ENCODE data around the gene ATF7. TPM values are rescaled to one million over a fixed set of nuclear protein-coding genes. Genes with fewer than 3 reads are reported as not detected.
"Not testable (repeated sequence)": the region's sequence is repeated elsewhere in the genome, so short reads cannot be mapped to it uniquely, and the experiment has no call there.

Gene ATF7
- polyA plus RNA-seq, 4 donors = 35.6 to 47.6 (median 44.7) TPM

DNA sequence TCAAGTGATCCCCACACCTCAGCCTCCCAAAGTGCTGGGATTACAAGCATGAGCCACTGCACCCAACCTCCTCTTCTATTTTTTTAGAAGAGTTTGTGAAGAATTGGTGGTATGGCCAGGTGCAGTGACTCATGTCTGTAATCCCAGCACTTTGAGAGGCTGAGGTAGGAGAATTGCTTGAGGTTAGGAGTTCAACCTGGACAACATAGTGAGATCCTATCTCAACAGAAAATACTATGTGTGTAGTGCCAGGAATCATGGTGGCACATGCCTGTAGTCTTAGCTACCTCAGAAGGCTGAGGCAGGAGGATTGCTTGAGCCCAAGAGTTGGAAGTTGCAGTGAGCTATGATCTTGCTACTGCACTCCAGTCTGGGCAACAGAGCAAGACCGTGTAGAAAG is 5.5 kb upstream of the ATF7 start:
- no peak for DNase-seq (ENCODE audit: low read depth in 4 of 4, low spot score in 2 of 4)

GRCh38 chr12:53627919-53628318 is 1.7 kb upstream of the ATF7 start:
- no peak for DNase-seq (ENCODE audit: low read depth in 4 of 4, low spot score in 2 of 4)

DNA sequence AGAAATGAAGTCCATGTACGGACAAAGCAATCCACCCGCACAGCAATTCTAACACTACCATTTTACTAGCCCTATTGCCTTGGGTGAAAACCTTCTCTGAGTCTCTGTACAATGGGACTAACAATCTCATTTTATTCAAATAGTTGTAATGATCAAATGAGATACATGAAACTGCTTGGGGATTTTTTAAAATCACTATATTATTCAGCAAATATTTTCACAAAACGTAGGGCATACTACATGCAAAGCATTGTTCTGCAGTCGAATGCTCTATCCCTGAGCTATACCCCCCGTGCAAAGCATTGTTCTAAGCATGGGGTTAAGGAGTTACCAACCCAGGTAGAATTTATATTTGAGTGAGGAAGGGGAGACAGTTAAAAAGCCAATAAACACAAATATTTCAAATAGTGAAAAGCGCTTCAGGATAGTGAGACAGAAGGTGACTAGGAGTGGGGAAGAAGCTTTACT is 554 bp upstream of the ATF7 start:
- no peak for DNase-seq (ENCODE audit: low read depth in 4 of 4, low spot score in 2 of 4)

DNA sequence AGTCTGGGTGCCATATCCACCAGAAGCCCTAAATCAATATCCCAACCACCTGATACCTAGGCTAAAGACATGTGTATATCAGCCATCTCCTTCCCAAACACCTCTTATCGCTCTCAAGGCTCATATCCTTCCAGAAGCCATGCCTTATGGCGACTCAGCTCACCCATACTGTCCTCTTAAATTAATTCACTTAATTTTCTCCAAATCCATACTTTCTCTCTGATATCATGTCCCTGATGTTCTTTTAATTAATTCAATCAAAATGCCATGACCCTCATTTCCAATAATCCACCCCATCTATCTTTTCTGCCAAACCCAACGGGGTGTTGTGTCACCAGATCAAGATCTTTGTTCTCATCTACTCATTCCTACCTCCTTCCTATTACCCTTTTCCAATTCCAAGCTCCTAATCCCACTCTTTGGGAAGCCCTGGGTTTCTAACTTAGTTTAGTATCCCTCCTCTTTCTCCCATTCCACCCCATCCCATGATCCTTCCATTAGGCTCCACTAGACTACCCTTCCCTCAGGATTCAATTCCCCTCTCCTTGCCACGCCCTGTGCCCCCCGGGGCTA is 723 bp downstream of the ATF7 start:
- no peak for DNase-seq (ENCODE audit: low read depth in 4 of 4, low spot score in 2 of 4)

GRCh38 chr12:53624956-53625355 is 1.2 kb downstream of the ATF7 start:
- DNase-seq (ENCODE audit: low read depth in 4 of 4, low spot score in 2 of 4) = no peak

DNA sequence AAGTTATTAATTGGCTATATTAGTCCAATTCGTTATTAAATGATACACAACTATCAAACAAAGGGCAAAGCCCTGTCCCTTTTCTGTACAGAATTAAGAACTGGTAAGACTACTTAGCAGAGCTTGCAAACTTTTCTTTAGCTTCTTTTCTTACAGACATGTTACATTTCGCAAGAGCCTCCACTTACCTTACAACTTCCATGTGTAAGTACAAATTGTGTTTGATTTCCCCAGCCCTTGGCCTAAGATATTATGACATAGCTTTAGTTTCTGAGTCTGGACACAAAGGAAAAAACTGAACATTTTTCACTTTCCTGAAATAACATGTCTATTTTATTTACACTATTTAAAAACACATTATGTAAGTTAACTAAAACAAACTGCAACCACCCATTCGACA is 1.7 kb downstream of the ATF7 start:
- DNase-seq (ENCODE audit: low read depth in 4 of 4, low spot score in 2 of 4) = no peak

DNA sequence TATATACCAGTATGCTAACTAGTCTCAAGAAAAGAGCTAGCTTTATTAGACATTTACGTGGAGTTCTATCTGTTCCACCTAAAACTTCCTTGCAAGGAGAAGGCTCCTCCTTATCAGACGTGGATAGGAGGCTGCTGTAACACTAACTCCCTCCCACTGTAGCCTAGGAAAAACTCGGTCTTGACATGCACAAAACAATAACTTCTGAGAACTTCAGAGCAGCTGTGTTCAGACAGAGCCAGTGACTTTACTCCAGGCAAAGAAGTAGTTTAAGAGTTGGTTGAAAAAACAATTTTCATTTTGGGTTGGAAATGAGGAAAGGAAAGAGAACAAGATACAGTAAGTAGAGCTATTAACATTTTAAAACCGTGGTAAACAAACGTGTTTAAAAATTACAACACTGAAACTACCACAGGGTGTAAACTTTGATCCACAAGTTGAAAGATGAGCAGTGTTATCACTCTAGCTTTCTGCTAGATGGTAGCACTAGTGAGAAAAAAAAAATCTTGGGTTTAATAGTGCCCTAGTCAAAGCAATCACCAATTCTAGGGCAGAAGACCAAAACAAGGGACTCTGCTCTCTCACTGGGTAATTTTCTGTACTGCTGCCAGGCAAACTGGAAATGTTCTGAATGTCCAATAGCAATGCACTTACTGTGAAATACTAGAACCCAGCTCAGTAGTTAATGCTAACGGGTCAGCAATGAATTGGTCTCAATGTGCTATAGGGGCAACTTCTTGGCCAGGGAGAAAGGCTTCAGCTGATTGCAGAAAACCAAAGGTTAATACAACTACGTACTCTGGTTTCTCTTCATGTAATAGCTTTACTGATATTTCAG is 2.4 kb downstream of the ATF7 start:
- DNase-seq (ENCODE audit: low read depth in 4 of 4, low spot score in 2 of 4) = peak in 1 of 4 donors; percentile 38

DNA sequence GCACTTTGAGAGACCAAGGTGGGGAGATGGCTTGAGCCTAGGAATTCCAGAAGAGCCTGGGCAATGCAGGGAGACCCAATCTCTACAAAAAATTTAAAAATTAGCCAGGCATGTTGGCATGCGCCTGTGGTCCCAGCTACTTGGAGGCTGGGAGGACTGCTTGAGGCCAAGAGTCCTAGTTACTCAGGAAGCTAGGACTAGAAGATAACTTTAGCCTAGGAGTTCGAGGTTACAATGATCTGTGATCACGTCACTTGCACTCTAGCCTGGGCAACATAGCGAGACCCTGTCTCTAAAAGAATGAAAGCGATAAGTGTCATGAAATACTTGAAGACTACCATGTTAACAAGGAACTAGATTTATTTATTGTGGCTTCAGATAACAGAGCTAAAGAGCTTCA is 3.5 kb downstream of the ATF7 start:
- DNase-seq (ENCODE audit: low read depth in 4 of 4, low spot score in 2 of 4) = no peak

- DNase-seq (ENCODE audit: low read depth in 4 of 4, low spot score in 2 of 4) = no peak
Measured at GRCh38 chr12:53618275-53618674, 7.9 kb downstream of the ATF7 start.

DNA sequence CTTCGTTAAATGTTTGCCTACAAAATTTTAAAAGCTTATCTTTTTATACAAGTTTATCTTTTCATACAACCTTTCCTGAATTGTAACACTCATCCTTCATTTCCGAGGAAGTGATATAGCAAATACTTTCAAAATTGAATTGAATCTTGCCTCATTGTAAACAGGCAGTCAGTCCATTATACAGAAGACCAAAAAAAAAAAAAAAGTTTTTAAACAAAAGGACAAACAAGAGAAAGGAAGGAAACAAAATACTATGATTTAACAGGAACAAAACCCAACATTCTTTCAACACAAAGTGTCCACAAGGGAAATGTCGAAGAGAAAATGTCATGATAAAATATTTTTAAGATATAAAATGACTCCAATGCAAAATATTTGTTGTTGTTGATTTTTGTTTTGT is 8.5 kb downstream of the ATF7 start:
- no peak for DNase-seq (ENCODE audit: low read depth in 4 of 4, low spot score in 2 of 4)

DNA sequence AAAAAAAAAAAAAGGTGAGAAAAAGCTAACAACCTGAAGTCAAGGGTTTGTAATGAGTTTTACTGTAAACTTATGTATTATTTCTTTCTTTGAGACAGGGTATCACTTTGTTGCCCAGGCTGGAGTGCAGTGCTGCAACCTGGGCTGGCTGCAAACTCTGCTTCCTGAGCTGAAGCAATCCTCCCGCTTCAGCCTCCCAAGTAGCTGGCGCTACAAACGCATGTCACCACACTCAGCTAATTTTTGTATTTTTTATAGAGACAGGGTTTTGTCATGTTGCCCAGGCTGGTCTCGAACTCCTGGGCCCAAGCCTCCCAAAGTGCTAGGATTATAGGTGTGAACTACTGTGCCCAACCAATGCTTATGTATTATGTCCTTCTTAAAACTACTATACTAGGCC is 9.2 kb downstream of the ATF7 start:
- no peak for DNase-seq (ENCODE audit: low read depth in 4 of 4, low spot score in 2 of 4)

GRCh38 chr12:53613821-53614220 is 12.4 kb downstream of the ATF7 start:
- DNase-seq (ENCODE audit: low read depth in 4 of 4, low spot score in 2 of 4) = no peak

- DNase-seq (ENCODE audit: low read depth in 4 of 4, low spot score in 2 of 4) = no peak
Measured at GRCh38 chr12:53612978-53613377, 13.2 kb downstream of the ATF7 start.

DNA sequence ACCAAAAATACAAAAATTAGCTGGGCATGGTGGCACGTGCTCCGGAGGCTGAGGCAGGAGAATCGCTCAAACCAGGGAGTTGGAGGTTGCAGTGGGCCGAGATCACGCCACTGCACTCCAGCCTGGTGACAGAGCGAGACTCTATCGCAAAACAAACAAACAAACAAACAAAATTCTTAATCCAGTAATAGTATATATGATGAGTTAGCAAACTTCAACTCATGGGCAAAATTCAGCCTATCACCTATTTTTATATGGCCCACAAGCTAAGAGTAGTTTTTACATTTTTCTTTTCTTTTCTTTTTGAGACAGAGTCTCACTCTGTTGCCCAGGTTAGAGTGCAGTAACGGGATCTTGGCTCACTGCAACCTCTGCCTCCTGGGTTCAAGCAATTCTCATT is 14.9 kb downstream of the ATF7 start:
- no peak for DNase-seq (ENCODE audit: low read depth in 4 of 4, low spot score in 2 of 4)

DNA sequence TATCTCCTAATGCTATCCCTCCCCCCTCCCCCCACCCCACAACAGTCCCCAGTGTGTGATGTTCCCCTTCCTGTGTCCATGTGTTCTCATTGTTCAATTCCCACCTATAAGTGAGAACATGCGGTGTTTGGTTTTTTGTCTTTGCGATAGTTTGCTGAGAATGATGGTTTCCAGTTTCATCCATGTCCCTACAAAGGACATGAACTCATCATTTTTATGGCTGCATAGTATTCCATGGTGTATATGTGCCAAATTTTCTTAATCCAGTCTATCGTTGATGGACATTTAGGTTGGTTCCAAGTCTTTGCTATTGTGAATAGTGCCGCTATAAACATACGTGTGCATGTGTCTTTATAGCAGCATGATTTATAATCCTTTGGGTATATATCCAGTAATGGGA is 19.5 kb downstream of the ATF7 start:
- DNase-seq (ENCODE audit: low read depth in 4 of 4, low spot score in 2 of 4) = not testable (repeated sequence)

DNA sequence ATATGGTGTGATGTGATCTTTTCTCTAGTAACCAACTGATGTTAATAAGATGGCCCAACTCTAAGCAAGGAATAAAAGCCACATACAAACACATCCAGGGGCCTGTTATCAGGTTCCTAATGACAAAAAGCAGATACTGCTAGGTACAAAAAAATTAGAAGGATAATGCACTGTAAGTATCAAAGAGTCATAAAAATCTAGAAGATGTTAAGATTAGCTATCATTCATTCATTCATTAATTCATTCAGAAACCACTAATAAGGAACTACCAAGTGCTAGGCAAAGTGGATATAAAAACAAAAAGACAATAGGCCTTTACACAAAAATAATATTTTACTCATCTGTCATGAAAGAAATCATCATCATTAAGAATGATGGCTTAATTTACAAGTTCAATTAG is 21.6 kb downstream of the ATF7 start:
- no peak for DNase-seq (ENCODE audit: low read depth in 4 of 4, low spot score in 2 of 4)

- DNase-seq (ENCODE audit: low read depth in 4 of 4, low spot score in 2 of 4) = no peak
Measured at GRCh38 chr12:53603804-53604203, 22.4 kb downstream of the ATF7 start.

DNA sequence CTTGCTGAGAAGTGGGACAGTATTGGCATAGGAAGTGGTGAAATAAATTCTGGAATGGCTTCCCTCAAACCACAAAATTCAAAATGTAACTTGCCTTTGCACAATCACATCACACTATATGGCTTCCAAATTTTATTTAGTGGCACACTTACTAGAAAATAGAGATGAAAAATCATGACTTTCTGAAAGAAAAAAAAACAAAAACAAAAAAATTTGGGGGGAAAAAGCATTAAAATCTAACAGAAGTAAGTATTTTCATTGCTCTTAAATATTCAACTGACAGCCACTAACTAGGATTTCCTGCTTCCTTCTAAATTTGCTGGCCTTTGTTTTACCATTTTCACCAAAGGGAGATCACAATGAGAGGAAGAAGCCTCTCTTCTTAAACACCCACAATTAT is 23.0 kb downstream of the ATF7 start:
- no peak for DNase-seq (ENCODE audit: low read depth in 4 of 4, low spot score in 2 of 4)

DNA sequence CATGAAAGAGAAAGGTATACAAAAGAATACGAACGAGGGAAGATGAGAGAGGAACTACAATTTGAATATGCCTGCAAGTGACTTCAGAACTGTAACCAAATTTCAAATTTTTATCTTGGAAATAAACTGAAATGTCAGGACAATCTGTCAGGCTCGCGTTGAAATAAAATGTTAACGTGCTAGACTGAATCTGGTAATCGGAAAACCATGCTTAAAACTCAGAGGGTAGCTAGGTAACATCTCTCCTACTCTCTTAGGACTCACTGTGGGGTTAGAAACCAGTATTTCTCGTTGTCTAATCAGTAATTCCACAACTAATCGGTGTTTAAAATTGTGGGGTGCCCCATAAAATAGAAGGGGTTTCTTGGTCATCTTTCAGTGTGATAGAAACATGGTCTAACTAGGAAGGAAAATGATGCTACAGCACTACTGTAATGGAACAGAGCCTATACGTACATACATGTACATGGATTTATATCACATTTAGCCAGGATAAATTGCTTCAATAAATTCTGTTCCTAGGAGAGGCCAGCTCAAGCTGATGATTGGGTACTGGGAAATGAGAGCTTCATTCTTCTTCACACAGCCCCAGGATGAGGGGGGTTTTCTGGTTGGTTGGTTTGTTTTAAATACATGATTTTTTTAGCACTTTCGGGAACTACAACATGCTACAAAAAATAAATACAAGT is 23.9 kb downstream of the ATF7 start:
- no peak for DNase-seq (ENCODE audit: low read depth in 4 of 4, low spot score in 2 of 4)

DNA sequence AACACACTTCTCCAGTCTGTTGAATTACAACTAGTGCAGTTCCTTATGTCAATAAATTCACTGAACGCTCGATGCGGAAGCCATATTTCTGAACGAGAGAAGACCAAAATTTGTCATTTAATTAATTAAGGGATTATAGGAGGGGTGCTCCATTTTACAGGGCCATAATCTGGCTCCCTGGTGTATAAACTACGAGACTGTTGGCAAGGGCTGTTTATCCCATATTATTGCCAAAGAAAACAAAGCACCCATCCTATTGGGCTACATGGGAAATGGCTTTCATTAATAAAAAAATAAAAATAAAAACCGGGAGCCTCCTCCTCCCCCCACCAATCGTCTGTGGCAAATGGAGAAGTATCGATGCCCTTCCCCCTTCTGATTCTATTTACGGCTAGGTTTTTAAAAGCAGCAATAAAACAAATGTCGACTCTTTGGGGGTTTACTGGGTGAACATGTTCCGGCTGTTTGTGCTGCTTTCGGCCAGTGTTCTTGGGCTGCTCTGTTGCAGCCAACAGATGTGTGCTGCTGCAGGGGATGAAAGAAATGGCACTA is 24.8 kb downstream of the ATF7 start:
- peak in 1 of 4 donors; percentile 57 for DNase-seq (ENCODE audit: low read depth in 4 of 4, low spot score in 2 of 4)

DNA sequence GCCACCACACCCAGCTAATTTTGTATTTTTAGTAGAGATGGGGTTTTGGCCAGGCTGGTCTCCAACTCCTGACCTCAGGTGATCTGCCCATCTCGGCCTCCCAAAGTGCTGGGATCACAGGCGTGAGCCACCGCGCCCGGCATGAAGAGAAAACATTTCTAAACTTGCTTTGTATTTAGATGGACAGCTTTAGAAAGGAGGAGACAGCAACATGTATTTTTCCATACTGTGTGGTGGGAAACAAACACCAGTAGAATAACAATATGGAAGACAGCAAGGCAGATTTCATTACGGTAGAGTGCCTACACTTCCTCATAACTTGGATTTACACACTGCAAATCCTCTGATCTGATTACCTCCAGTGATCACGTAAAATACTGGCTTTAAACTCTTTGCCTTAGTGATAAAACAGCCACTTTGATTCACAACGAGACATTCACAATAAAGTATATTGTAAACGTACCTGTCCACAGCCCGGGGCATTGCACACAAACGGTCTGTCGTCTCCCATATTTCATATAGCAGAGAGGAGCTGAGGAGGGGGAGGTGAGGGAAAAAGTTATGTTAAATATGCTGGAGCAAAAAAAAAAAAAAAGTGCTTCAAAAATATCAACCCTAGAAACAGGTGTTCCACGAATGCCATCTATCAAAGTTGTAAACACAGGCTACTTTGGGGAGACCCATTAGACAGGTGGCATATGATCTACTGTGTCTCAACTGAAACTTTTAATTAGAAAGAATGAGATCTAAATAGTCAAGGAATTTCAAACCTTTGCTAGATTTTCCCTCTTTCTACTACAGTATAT is 25.5 kb downstream of the ATF7 start:
- DNase-seq (ENCODE audit: low read depth in 4 of 4, low spot score in 2 of 4) = no peak
